ENCODE measurements around the gene SMARCAD1. TPM values are rescaled to one million over a fixed set of nuclear protein-coding genes. Genes with fewer than 3 reads are reported as not detected.
A peak's percentile ranks its signal among the peaks of the same experiment; 100 is the strongest.

SMARCAD1 gene
- total and polyA plus RNA-seq, 9 of the 15 experiments (the other 6 are each of a cell fraction or from before 2014, with no cell fraction given) = 11.2 to 52.2 (median 34.6) TPM

GRCh38 chr4:94278781-94279180 is 71.1 kb downstream of the SMARCAD1 start (continued):
- no peak for TF ChIP-seq ZNF518B (CRISPR knock-in tag; IDR thresholded peaks at IDR 0.05)
- TF ChIP-seq ZNF316 (IDR thresholded peaks at IDR 0.05) = peak; percentile 95
- no peak for TF ChIP-seq ZNF232 (CRISPR knock-in tag; IDR thresholded peaks at IDR 0.05)
- no peak for TF ChIP-seq DDX20 (tag; IDR thresholded peaks at IDR 0.05; ENCODE audit: low read depth)
- TF ChIP-seq RAD21 (CRISPR knock-in tag; conservative IDR thresholded peaks at IDR 0.05 in 1 of 2, IDR thresholded peaks at IDR 0.05 in 1 of 2) = no peak
- peak; percentile 78 for TF ChIP-seq C11orf30 (IDR thresholded peaks at IDR 0.05; ENCODE audit: low read depth)
- TF ChIP-seq ZFX (CRISPR knock-in tag; IDR thresholded peaks at IDR 0.05) = no peak
- no peak for TF ChIP-seq SIRT6 (IDR thresholded peaks at IDR 0.05; ENCODE audit: low read depth, low read length)
- TF ChIP-seq ZNF639 (CRISPR knock-in tag; conservative IDR thresholded peaks at IDR 0.05 in 1 of 2, IDR thresholded peaks at IDR 0.05 in 1 of 2) = no peak
- TF ChIP-seq ZNF324 (CRISPR knock-in tag; IDR thresholded peaks at IDR 0.05) = no peak
- no peak for TF ChIP-seq CBFA2T3 (IDR thresholded peaks at IDR 0.05)
- no peak for TF ChIP-seq BRF2 (IDR thresholded peaks at IDR 0.05; ENCODE audit: borderline replicate concordance, insufficient read depth, insufficient read length)
- no peak for TF ChIP-seq USF1 (CRISPR knock-in tag; IDR thresholded peaks at IDR 0.05)
- peak; percentile 44; the same call in 1 of the 2 replicates for TF ChIP-seq NFE2L1 (tag; IDR thresholded peaks at IDR 0.05; ENCODE audit: borderline replicate concordance, low read depth)
- TF ChIP-seq NFE2 (IDR thresholded peaks at IDR 0.05; ENCODE audit: low read depth) = peak; percentile 46; the same call in 1 of the 2 replicates
- TF ChIP-seq POLR3G (IDR thresholded peaks at IDR 0.05; ENCODE audit: extremely low read depth, insufficient read length, insufficient replicate concordance) = no peak
- TF ChIP-seq ETV1 (tag; conservative IDR thresholded peaks at IDR 0.05; ENCODE audit: low read depth) = no peak
- peak; percentile 90 for TF ChIP-seq MAFG (tag; conservative IDR thresholded peaks at IDR 0.05)
- TF ChIP-seq ZNF740 (CRISPR knock-in tag; IDR thresholded peaks at IDR 0.05) = no peak
- TF ChIP-seq ZNF740 (tag; IDR thresholded peaks at IDR 0.05) = no peak
- TF ChIP-seq ZNF444 (CRISPR knock-in tag; IDR thresholded peaks at IDR 0.05) = no peak

Measured in K562 (cell line).